SK-N-SH (cell line): ENCODE results near the gene CD46. TPM values are rescaled to one million over a fixed set of nuclear protein-coding genes. Genes with fewer than 3 reads are reported as not detected.

ENCODE experiments used
- CTCF ChIA-PET: fragments of 300-600, 350-600 bp; formaldehyde crosslinking; extraction: SDS; loops from one replicate; lab custom pipeline; 2021; lab: Yijun Ruan, JAX
- POLR2A ChIA-PET: fragments of 350-600 bp; sonication (Branson Sonifier 250); formaldehyde crosslinking; extraction: SDS; loops from one replicate; lab custom pipeline; 2020; ENCODE audit warnings: antibody characterized with exemption, inconsistent platforms; lab: Yijun Ruan, JAX
- DNase-seq: peaks from one replicate; pipeline ENCODE4 v3.0.0; 2012
- H2AFZ ChIP-seq: fragments of 200-600 bp; sonication (generic); 2 replicates; pipeline ENCODE4 v1.8.1; 2016; ENCODE audit warnings: antibody characterized with exemption, mild to moderate bottlenecking, low read depth
- H3F3A ChIP-seq: fragments of 200-600 bp; sonication (generic); replicated peaks from 2 replicates; pipeline ENCODE3; 2016; ENCODE audit warnings: antibody characterized with exemption, mild to moderate bottlenecking; ENCODE audit not compliant: insufficient read depth
- H3K27ac ChIP-seq, 2 experiments: fragments of 200-500 bp in 1 of 2; fragments of 200-600 bp in 1 of 2; sonication (Bioruptor generic) in 1 of 2; sonication (generic), shearing (Covaris generic) in 1 of 2; 2 replicates each; pipeline versions ENCODE4 v1.5.1 to v1.6.1; 2014 to 2016; ENCODE audit warnings: low read depth in 2 of 2, inconsistent platforms in 1 of 2, low read length in 1 of 2, mild to moderate bottlenecking in 1 of 2, mixed read lengths in 1 of 2
- H3K27me3 ChIP-seq: fragments of 200-600 bp; sonication (generic), shearing (Covaris generic); 2 replicates; pipeline ENCODE4 v1.6.1; 2016; ENCODE audit warnings: mixed run types; ENCODE audit not compliant: insufficient read depth
- H3K36me3 ChIP-seq, 2 experiments: fragments of 200-500 bp in 1 of 2; fragments of 200-600 bp in 1 of 2; sonication (Bioruptor generic) in 1 of 2; sonication (generic) in 1 of 2; replicated peaks in 1 of 2; 2 replicates each; pipeline versions ENCODE3 to v1.5.1; 2014 to 2016; ENCODE audit warnings: low read length in 1 of 2, mild to moderate bottlenecking in 1 of 2; ENCODE audit not compliant: insufficient read depth in 2 of 2, control insufficient read depth in 1 of 2
- H3K4me1 ChIP-seq, 2 experiments: fragments of 200-500 bp in 1 of 2; fragments of 200-600 bp in 1 of 2; sonication (Bioruptor generic) in 1 of 2; sonication (generic), shearing (Covaris generic) in 1 of 2; 2 replicates each; pipeline versions ENCODE4 v1.5.1 to v1.6.1; 2014 to 2016; ENCODE audit warnings: low read depth in 1 of 2, low read length in 1 of 2, mixed run types in 1 of 2; ENCODE audit not compliant: insufficient read depth in 2 of 2, control insufficient read depth in 1 of 2
- H3K4me2 ChIP-seq: fragments of 200-600 bp; sonication (generic), shearing (Covaris generic); 2 replicates; pipeline ENCODE4 v1.6.1; 2017; ENCODE audit warnings: mixed run types
- H3K4me3 ChIP-seq, 2 experiments: fragments of 200-500 bp in 1 of 2; fragments of 200-600 bp in 1 of 2; sonication (Bioruptor generic) in 1 of 2; sonication (generic), shearing (Covaris generic) in 1 of 2; 2 replicates each; pipeline versions ENCODE4 v1.5.1 to v1.8.1; 2014 to 2016; ENCODE audit warnings: low read depth in 2 of 2, inconsistent platforms in 1 of 2, low read length in 1 of 2, mild to moderate bottlenecking in 1 of 2, mixed read lengths in 1 of 2, moderate library complexity in 1 of 2
- H3K79me2 ChIP-seq: fragments of 200-600 bp; sonication (generic); 2 replicates; pipeline ENCODE4 v1.8.1; 2017; ENCODE audit warnings: mild to moderate bottlenecking; ENCODE audit not compliant: insufficient read depth
- H3K9ac ChIP-seq: fragments of 200-600 bp; sonication (generic); 2 replicates; pipeline ENCODE4 v1.6.1; 2017; ENCODE audit warnings: mixed run types
- H3K9me2 ChIP-seq: fragments of 200-600 bp; sonication (generic); 2 replicates; pipeline ENCODE4 v1.6.1; 2017; ENCODE audit warnings: mixed run types
- H3K9me3 ChIP-seq: fragments of 200-600 bp; sonication (generic); 2 replicates; pipeline ENCODE4 v1.6.1; 2017; ENCODE audit warnings: mixed run types, mild to moderate bottlenecking, moderate library complexity
- H4K20me1 ChIP-seq: fragments of 200-600 bp; sonication (generic); 2 replicates; pipeline ENCODE4 v1.6.1; 2017; ENCODE audit warnings: mild to moderate bottlenecking, mixed run types; ENCODE audit not compliant: insufficient read depth
- CHD2 ChIP-seq: fragments of 150-350 bp; IDR thresholded peaks from 2 replicates; pipeline ENCODE4 v1.6.1; 2018; ENCODE audit warnings: low read length; ENCODE audit not compliant: partially characterized antibody
- ELF1 ChIP-seq: IDR thresholded peaks from 2 replicates; pipeline ENCODE4 v1.4.0; 2012
- EP300 ChIP-seq, 2 experiments: IDR thresholded peaks; 2 replicates each; pipeline versions ENCODE4 v1.4.0 to v1.6.1; 2012; ENCODE audit warnings: borderline replicate concordance in 1 of 2, low read depth in 1 of 2, low read length in 1 of 2
- EZH2phosphoT487 ChIP-seq: fragments of 200-600 bp; sonication (generic); IDR thresholded peaks from 2 replicates; pipeline ENCODE4 v1.6.1; 2017; ENCODE audit warnings: low read depth, mixed run types, mild to moderate bottlenecking, antibody characterized with exemption, moderate library complexity, borderline replicate concordance
- GABPA ChIP-seq: IDR thresholded peaks from 2 replicates; pipeline ENCODE4 v1.4.0; 2012; ENCODE audit warnings: low read depth, mild to moderate bottlenecking
- GATA2 ChIP-seq: sonication (generic); formaldehyde crosslinking; IDR thresholded peaks from 2 replicates; pipeline ENCODE4 v1.5.0; 2020; ENCODE audit warnings: mild to moderate bottlenecking, missing genetic modification reagents
- IRF3 ChIP-seq: fragments of 150-350 bp; IDR thresholded peaks from 2 replicates; pipeline ENCODE4 v1.6.1; 2016; ENCODE audit warnings: mild to moderate bottlenecking, low read depth, low read length
- MEF2A ChIP-seq: IDR thresholded peaks from 2 replicates; pipeline ENCODE4 v1.4.0; 2012; ENCODE audit warnings: low read depth, borderline replicate concordance
- MXI1 ChIP-seq: IDR thresholded peaks from 2 replicates; pipeline ENCODE4 v1.6.1; 2012; ENCODE audit warnings: mild to moderate bottlenecking, low read depth, low read length, improper control_type of control experiment
- NFIC ChIP-seq: IDR thresholded peaks from 2 replicates; pipeline ENCODE4 v1.4.0; 2012; ENCODE audit warnings: borderline replicate concordance
- NRF1 ChIP-seq: IDR thresholded peaks from 2 replicates; pipeline ENCODE4 v1.6.1; 2012; ENCODE audit warnings: low read depth, mild to moderate bottlenecking, low read length
- PBX3 ChIP-seq: IDR thresholded peaks from 2 replicates; pipeline ENCODE4; 2012
- RAD21 ChIP-seq: IDR thresholded peaks from 2 replicates; pipeline ENCODE4 v1.6.1; 2012; ENCODE audit warnings: mild to moderate bottlenecking, low read length
- REST ChIP-seq: IDR thresholded peaks from 2 replicates; pipeline ENCODE4 v1.6.1; 2012; ENCODE audit warnings: mild to moderate bottlenecking, low read depth, low read length, moderate library complexity
- RXRA ChIP-seq: IDR thresholded peaks from 2 replicates; pipeline ENCODE4 v1.4.0; 2012; ENCODE audit warnings: low read depth, mild to moderate bottlenecking, borderline replicate concordance
- TAF1 ChIP-seq: IDR thresholded peaks from 2 replicates; pipeline ENCODE4 v1.6.1; 2012; ENCODE audit warnings: low read depth, mild to moderate bottlenecking, low read length, moderate library complexity, borderline replicate concordance
- USF1 ChIP-seq: IDR thresholded peaks from 2 replicates; pipeline ENCODE4 v1.4.0; 2012; ENCODE audit warnings: low read depth, borderline replicate concordance
- USF2 ChIP-seq: fragments of 150-350 bp; IDR thresholded peaks from 2 replicates; pipeline ENCODE4 v1.6.1; 2017; ENCODE audit warnings: antibody characterized with exemption, low read length, low read depth, borderline replicate concordance
- YY1 ChIP-seq: IDR thresholded peaks from 2 replicates; pipeline ENCODE4 v1.4.0; 2012; ENCODE audit warnings: low read depth, mild to moderate bottlenecking
- WGBS: methylation state at CpG from one replicate; pipeline ENCODE4 v1.1.6; 2017; ENCODE audit warnings: low lambda C conversion rate; 5-methylcytosine and 5-hydroxymethylcytosine counted together
- polyA plus RNA-seq, 3 experiments: library from polyadenylated mRNA; depleted of rRNA; stranded (reverse); fragments of >200 nt; gene quantifications; 2 replicates each; pipeline ENCODE4 v1.2.3, GENCODE V29; 2012

CD46 gene
- polyA plus RNA-seq, 1 of the 3 experiments (the other 2 are of a cell fraction), result 56.0 TPM

GRCh38 chr1:207837673-207838072, 85.8 kb downstream of the CD46 start:
- Histone ChIP-seq H3K9me2 (no peaks in the 10 kb centered on the region), H3F3A (no peaks in the 10 kb centered on the region), H3K4me1 (peaks cover 0 to 3% of the 10 kb centered on the region in 2 experiments; a peak in 1 of 4 replicates), H3K9ac (no peak overlapping the region), H3K9me3 (no peaks in the 10 kb centered on the region), H3K4me2 (no peak overlapping the region), H3K27ac (no peak overlapping the region), H3K36me3 (peaks cover 0 to 2% of the 10 kb centered on the region in 2 experiments), H3K79me2 (no peaks in the 10 kb centered on the region; the same call in 1 of the 2 replicates), H2AFZ (no peak overlapping the region), H3K27me3 (no peaks in the 10 kb centered on the region), H4K20me1 (no peaks in the 10 kb centered on the region)
- 87% methylated on average over 4 of the region's 4 CpGs for WGBS
- POLR2A ChIA-PET, result no interaction called here
- no peak for DNase-seq
- TF ChIP-seq RAD21 (no peak), NRF1 (no peak), ELF1 (no peak), YY1 (no peak), IRF3 (no peak), USF1 (no peak), MEF2A (no peak), GATA2 (CRISPR knock-in tag) (no peak)
- TF ChIP-seq, all 33 proteins: peak for 0
- no peak overlapping the region for H3K4me3 ChIP-seq
- CTCF ChIA-PET, result interaction anchor here (1.0 to 2.0 kb wide), 2 partner anchors 10 to 31 kb away, joined by 3 to 9 read pairs; no protein-coding TSS in a partner anchor

GRCh38 chr1:207838156-207839082, 86.6 kb downstream of the CD46 start:
- H3K79me2 ChIP-seq, result no peaks in the 10 kb centered on the region; the same call in 1 of the 2 replicates
- no peak overlapping the region for H2AFZ ChIP-seq
- H3K36me3 ChIP-seq, result peaks cover 0 to 2% of the 10 kb centered on the region in 2 experiments
- POLR2A ChIA-PET, result no interaction called here
- H3K9me3 ChIP-seq, result no peaks in the 10 kb centered on the region
- no peak overlapping the region for H3K27ac ChIP-seq
- no peaks in the 10 kb centered on the region for H3K9me2 ChIP-seq
- H3K27me3 ChIP-seq, result no peaks in the 10 kb centered on the region
- H4K20me1 ChIP-seq, result no peaks in the 10 kb centered on the region
- no peak for DNase-seq
- no peak overlapping the region for H3K9ac ChIP-seq
- no peak overlapping the region for H3K4me3 ChIP-seq
- CTCF ChIA-PET, result interaction anchor here (1.0 to 2.0 kb wide), 5 partner anchors 9 to 47 kb away, joined by 3 to 9 read pairs (median 4); no protein-coding TSS in a partner anchor
- peaks cover 0 to 3% of the 10 kb centered on the region in 2 experiments; a peak in 1 of 4 replicates for H3K4me1 ChIP-seq
- 95% methylated on average over 12 of the region's 15 CpGs for WGBS
- no peaks in the 10 kb centered on the region for H3F3A ChIP-seq
- H3K4me2 ChIP-seq, result no peak overlapping the region
- no peak for TF ChIP-seq USF2
- TF ChIP-seq PBX3, result no peak
- no peak for TF ChIP-seq NRF1
- TF ChIP-seq REST, result no peak
- no peak for TF ChIP-seq NFIC
- TF ChIP-seq TAF1, result no peak
- no peak for TF ChIP-seq GABPA
- no peak for TF ChIP-seq EP300 (IDR thresholded peaks at IDR 0.05; ENCODE audit: borderline replicate concordance in 1 of 2, low read depth in 1 of 2, low read length in 1 of 2)
- no peak for TF ChIP-seq MXI1
- no peak for TF ChIP-seq RXRA
- TF ChIP-seq EZH2phosphoT487, result no peak
- TF ChIP-seq CHD2, result no peak
